Body of pancreas (tissue), 4 donors: ENCODE measurements around the gene GABPA.

Experiments
- POLR2A ChIP-seq, 3 donors: fragments of 450-650 bp; IDR thresholded peaks; one replicate each; pipeline ENCODE4 v1.6.1; 2016; ENCODE audit warnings: antibody characterized with exemption in 3 of 3, mild to moderate bottlenecking in 2 of 3
- TF ChIP-seq, protein P1 (sequence below), 7 experiments: fragments of 450-650 bp in 4 of 7; fragments of 200-600 bp in 3 of 7; sonication (generic) in 3 of 7; IDR thresholded peaks; one replicate each; pipeline ENCODE4 v1.5.1; 2016 to 2019; ENCODE audit warnings: antibody characterized with exemption in 7 of 7

DNA sequence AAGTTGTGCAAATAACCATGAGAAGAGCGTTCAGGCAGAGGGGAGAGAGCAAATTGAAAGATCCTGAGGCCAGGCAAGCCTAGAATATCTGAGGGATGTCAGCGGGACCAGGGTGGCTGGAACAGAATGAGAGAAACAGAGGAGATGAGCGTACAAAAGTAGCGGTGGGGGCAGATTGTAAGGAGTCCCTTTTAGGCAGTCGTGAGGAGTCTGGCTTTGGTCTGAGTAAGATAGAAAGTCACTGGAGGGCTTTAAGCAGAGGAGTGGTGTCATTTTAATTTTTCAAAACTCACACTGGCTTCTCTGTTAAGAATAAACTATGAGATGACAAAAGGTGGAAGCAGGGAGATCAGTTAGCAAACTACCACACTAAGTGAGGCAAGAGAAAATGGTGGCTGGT lies 24.2 kb upstream of the GABPA start:
- TF ChIP-seq, protein P1, sequence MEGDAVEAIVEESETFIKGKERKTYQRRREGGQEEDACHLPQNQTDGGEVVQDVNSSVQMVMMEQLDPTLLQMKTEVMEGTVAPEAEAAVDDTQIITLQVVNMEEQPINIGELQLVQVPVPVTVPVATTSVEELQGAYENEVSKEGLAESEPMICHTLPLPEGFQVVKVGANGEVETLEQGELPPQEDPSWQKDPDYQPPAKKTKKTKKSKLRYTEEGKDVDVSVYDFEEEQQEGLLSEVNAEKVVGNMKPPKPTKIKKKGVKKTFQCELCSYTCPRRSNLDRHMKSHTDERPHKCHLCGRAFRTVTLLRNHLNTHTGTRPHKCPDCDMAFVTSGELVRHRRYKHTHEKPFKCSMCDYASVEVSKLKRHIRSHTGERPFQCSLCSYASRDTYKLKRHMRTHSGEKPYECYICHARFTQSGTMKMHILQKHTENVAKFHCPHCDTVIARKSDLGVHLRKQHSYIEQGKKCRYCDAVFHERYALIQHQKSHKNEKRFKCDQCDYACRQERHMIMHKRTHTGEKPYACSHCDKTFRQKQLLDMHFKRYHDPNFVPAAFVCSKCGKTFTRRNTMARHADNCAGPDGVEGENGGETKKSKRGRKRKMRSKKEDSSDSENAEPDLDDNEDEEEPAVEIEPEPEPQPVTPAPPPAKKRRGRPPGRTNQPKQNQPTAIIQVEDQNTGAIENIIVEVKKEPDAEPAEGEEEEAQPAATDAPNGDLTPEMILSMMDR (IDR thresholded peaks at IDR 0.05), result no peak
- TF ChIP-seq POLR2A (IDR thresholded peaks at IDR 0.05), result no peak
